Esophagus squamous epithelium (tissue), 5 donors: ENCODE data around the gene C3AR1. TPM values are rescaled to one million over a fixed set of nuclear protein-coding genes. Genes with fewer than 3 reads are reported as not detected.

Source experiments
- DNase-seq: peaks from one replicate; lab custom pipeline; 2025; lab: John Stamatoyannopoulos, UW
- H3K27ac ChIP-seq, 4 donors: fragments of 200-600 bp; sonication (generic); one replicate each; pipeline ENCODE4 v1.5.1; 2016 to 2019; ENCODE audit warnings: mild to moderate bottlenecking in 1 of 4
- H3K27me3 ChIP-seq, 4 donors: fragments of 200-600 bp; sonication (generic); 1 replicate in 3 of 4; 2 replicates in 1 of 4; pipeline versions ENCODE4 v1.5.1 to v1.6.0; 2017 to 2021; ENCODE audit warnings: antibody characterized with exemption in 1 of 4
- H3K36me3 ChIP-seq, 3 donors: fragments of 200-600 bp; sonication (generic); one replicate each; pipeline ENCODE4 v1.5.1; 2016 to 2019
- H3K4me1 ChIP-seq, 3 donors: fragments of 200-600 bp; sonication (generic); one replicate each; pipeline ENCODE4 v1.5.1; 2017 to 2019
- H3K4me3 ChIP-seq, 4 donors: fragments of 200-600 bp; sonication (generic); 1 replicate in 3 of 4; 2 replicates in 1 of 4; pipeline ENCODE4 v1.5.1; 2016 to 2019; ENCODE audit warnings: mild to moderate bottlenecking in 2 of 4, moderate library complexity in 1 of 4
- H3K9me3 ChIP-seq, 3 donors: fragments of 200-600 bp; sonication (generic); one replicate each; pipeline ENCODE4 v1.5.1; 2016 to 2019
- CTCF ChIP-seq, 6 experiments: fragments of 450-650 bp in 4 of 6; fragments of 200-600 bp in 2 of 6; sonication (generic) in 2 of 6; IDR thresholded peaks; one replicate each; pipeline ENCODE4 v1.5.1; 2016 to 2019; ENCODE audit warnings: antibody characterized with exemption in 6 of 6, mild to moderate bottlenecking in 4 of 6, moderate library complexity in 4 of 6
- POLR2A ChIP-seq, 4 donors: fragments of 450-650 bp; IDR thresholded peaks; one replicate each; pipeline ENCODE4 v1.6.1; 2017; ENCODE audit warnings: antibody characterized with exemption in 4 of 4, mild to moderate bottlenecking in 4 of 4, moderate library complexity in 3 of 4
- WGBS, 2 donors: methylation state at CpG; one replicate each; pipeline ENCODE4 v1.1.5; 2018; 5-methylcytosine and 5-hydroxymethylcytosine counted together
- intact Hi-C: fragments of 100-400 bp; cut with DNase I; formaldehyde crosslinking; loops from one replicate; pipeline ENCODE4 v1.15.0; 2022
- total RNA-seq, 4 donors: library from RNA; depleted of rRNA; stranded (reverse); fragments of >200 nt; gene quantifications; one replicate each; pipeline ENCODE4 v1.1.0, GENCODE V29; 2016
- donor health status: DM: yes; HTN: yes; CAD: no.

C3AR1 gene
- total RNA-seq, 4 donors from 2014 or later: 0.15 to 9.5 (median 4.7) TPM

GRCh38 chr12:8050600-8051250 lies 15.4 kb downstream of the C3AR1 start:
- no peaks in the 10 kb centered on the region for H3K9me3 ChIP-seq
- H3K27ac ChIP-seq: no peak overlapping the region
- H3K27me3 ChIP-seq: no peaks in the 10 kb centered on the region
- no peak for DNase-seq
- no peak overlapping the region for H3K4me3 ChIP-seq
- peaks cover 0 to 3% (median 0%) of the 10 kb centered on the region in 3 donors for H3K4me1 ChIP-seq
- peaks cover 29 to 100% (median 37%) of the 10 kb centered on the region in 3 donors for H3K36me3 ChIP-seq
- intact Hi-C loops: no loop called here
- 83 to 87% methylated on average over 7 of the region's 7 CpGs for WGBS, 2 donors
- no peak for TF ChIP-seq POLR2A (IDR thresholded peaks at IDR 0.05)
- no peak for TF ChIP-seq CTCF (IDR thresholded peaks at IDR 0.05)

- H3K4me1 ChIP-seq: peaks cover 0 to 3% (median 0%) of the 10 kb centered on the region in 3 donors
- intact Hi-C loops: no loop called here
- DNase-seq: no peak
- no peaks in the 10 kb centered on the region for H3K9me3 ChIP-seq
- H3K27ac ChIP-seq: no peak overlapping the region
- 72 to 75% methylated on average over 4 of the region's 4 CpGs for WGBS, 2 donors
- H3K36me3 ChIP-seq: peaks cover 29 to 100% (median 37%) of the 10 kb centered on the region in 3 donors
- no peaks in the 10 kb centered on the region for H3K27me3 ChIP-seq
- H3K4me3 ChIP-seq: no peak overlapping the region
- TF ChIP-seq CTCF (IDR thresholded peaks at IDR 0.05) (no peak), POLR2A (IDR thresholded peaks at IDR 0.05) (no peak)
Observed at GRCh38 chr12:8048906-8049305, 17.3 kb downstream of the C3AR1 start.

- TF ChIP-seq CTCF (IDR thresholded peaks at IDR 0.05) (no peak), POLR2A (IDR thresholded peaks at IDR 0.05) (no peak)
- intact Hi-C loops: no loop called here
- H3K27me3 ChIP-seq: no peaks in the 10 kb centered on the region
- no peak overlapping the region for H3K4me3 ChIP-seq
- H3K9me3 ChIP-seq: no peaks in the 10 kb centered on the region
- 71 to 83% methylated on average over 1 of the region's 5 CpGs for WGBS, 2 donors
- no peak for DNase-seq
- peaks cover 0 to 3% (median 0%) of the 10 kb centered on the region in 3 donors for H3K4me1 ChIP-seq
- peaks cover 25 to 100% (median 42%) of the 10 kb centered on the region in 3 donors for H3K36me3 ChIP-seq
- H3K27ac ChIP-seq: no peak overlapping the region
Observed at GRCh38 chr12:8047842-8048241, 18.3 kb downstream of the C3AR1 start.

- intact Hi-C loops: no loop called here
- TF ChIP-seq CTCF (IDR thresholded peaks at IDR 0.05): peak; percentile 63 to 80 (median 68)
- no peak for TF ChIP-seq POLR2A (IDR thresholded peaks at IDR 0.05)
- Histone ChIP-seq H3K27ac (no peak overlapping the region), H3K4me3 (no peak overlapping the region), H3K27me3 (no peaks in the 10 kb centered on the region), H3K36me3 (peaks cover 19 to 100% (median 53%) of the 10 kb centered on the region in 3 donors), H3K9me3 (no peaks in the 10 kb centered on the region), H3K4me1 (peaks cover 0 to 3% (median 0%) of the 10 kb centered on the region in 3 donors)
- no peak for DNase-seq
- WGBS, 2 donors: 44% methylated on average over 8 of the region's 8 CpGs
Observed at GRCh38 chr12:8045952-8046944, 19.9 kb downstream of the C3AR1 start.
